GM12878 (cell line): ENCODE data around the gene CD53. TPM values are rescaled to one million over a fixed set of nuclear protein-coding genes. Genes with fewer than 3 reads are reported as not detected.
A peak's percentile ranks its signal among the peaks of the same experiment; 100 is the strongest.

Experiments used
- ATAC-seq: fragments of 200-7000 bp; cut with Tn5 transposase; 3 replicates; pipeline ENCODE4 v1.9.1; 2020; ENCODE audit warnings: mild to moderate bottlenecking, moderate library complexity
- Bru-seq: library from RNA; stranded (reverse); fragments of 400-500 nt; gene quantifications from one replicate; lab custom pipeline; 2021; lab: Mats Ljungman, UMichigan
- BruChase-seq, 2 experiments: library from RNA; stranded (reverse); fragments of 400-500 nt; gene quantifications; one replicate each; lab custom pipeline; 2021; lab: Mats Ljungman, UMichigan
- BruUV-seq: library from RNA; stranded (reverse); fragments of 400-500 nt; replicated peaks from 2 replicates; lab custom pipeline; 2021; lab: Mats Ljungman, UMichigan
- CTCF ChIA-PET: fragments of 300-600 bp; sonication (Branson Sonifier 250); formaldehyde crosslinking; extraction: SDS; loops from one replicate; lab custom pipeline; 2021; ENCODE audit warnings: inconsistent platforms; lab: Yijun Ruan, JAX
- POLR2A ChIA-PET: fragments of 350-600 bp; formaldehyde crosslinking; extraction: SDS; loops from one replicate; lab custom pipeline; 2021; ENCODE audit warnings: inconsistent platforms; lab: Charles Lee
- RAD21 ChIA-PET: fragments of 300-600 bp; sonication (Branson Sonifier 250); formaldehyde crosslinking; loops from one replicate; lab custom pipeline; 2023; ENCODE audit warnings: antibody characterized with exemption; ENCODE audit not compliant: unreplicated experiment; lab: Charles Lee
- SMC1A ChIA-PET: fragments of 300-600 bp; sonication (Branson Sonifier 250); formaldehyde crosslinking; loops from one replicate; lab custom pipeline; 2023; ENCODE audit not compliant: unreplicated experiment, uncharacterized antibody; lab: Charles Lee
- DNase-seq: peaks from one replicate; pipeline ENCODE4 v3.0.0-alpha.2; 2011; ENCODE audit warnings: low read depth, low spot score
- FAIRE-seq: peaks from 3 replicates; lab custom pipeline; 2011; peaks lifted over from hg19 to GRCh38; lab: Jason Lieb, UNC
- H2AFZ ChIP-seq: 2 replicates; pipeline ENCODE4 v1.6.0; 2011; ENCODE audit warnings: low read depth, low read length, control low read depth; ENCODE audit not compliant: control insufficient read depth
- H3K27ac ChIP-seq: 2 replicates; pipeline ENCODE4 v1.5.1; 2011; ENCODE audit warnings: control low read depth; ENCODE audit not compliant: control insufficient read depth, insufficient read depth
- H3K27me3 ChIP-seq, 2 experiments: replicated peaks in 1 of 2; 2 replicates each; pipeline versions ENCODE4 v1.6.0 to v1.6.1; 2011; ENCODE audit warnings: low read length in 1 of 2; ENCODE audit not compliant: control insufficient read depth in 2 of 2, insufficient read depth in 2 of 2
- H3K36me3 ChIP-seq, 2 experiments: 2 replicates each; pipeline ENCODE4 v1.5.1; 2011; ENCODE audit warnings: low read length in 1 of 2; ENCODE audit not compliant: control insufficient read depth in 2 of 2, insufficient read depth in 2 of 2
- H3K4me1 ChIP-seq: 2 replicates; pipeline ENCODE4 v1.6.1; 2011; ENCODE audit warnings: mild to moderate bottlenecking, low read length, moderate library complexity, mixed read lengths; ENCODE audit not compliant: control insufficient read depth, insufficient read depth
- H3K4me2 ChIP-seq: 2 replicates; pipeline ENCODE4 v1.6.0; 2011; ENCODE audit warnings: control low read depth; ENCODE audit not compliant: control insufficient read depth, insufficient read depth
- H3K4me3 ChIP-seq: fragments of 200-600 bp; sonication (generic); 2 replicates; pipeline ENCODE4 v1.5.1; 2016
- H3K79me2 ChIP-seq: 2 replicates; pipeline ENCODE4 v1.6.0; 2011; ENCODE audit warnings: low read length; ENCODE audit not compliant: control insufficient read depth, insufficient read depth
- H3K9ac ChIP-seq: 2 replicates; pipeline ENCODE4 v1.8.0; 2011; ENCODE audit warnings: low read length, control low read depth, mixed read lengths; ENCODE audit not compliant: control insufficient read depth, insufficient read depth
- H3K9me3 ChIP-seq: replicated peaks from 3 replicates; pipeline ENCODE4 v1.5.1; 2011; ENCODE audit warnings: mild to moderate bottlenecking, low read length; ENCODE audit not compliant: control insufficient read depth, insufficient read depth
- H4K20me1 ChIP-seq: 2 replicates; pipeline ENCODE4 v1.6.0; 2011; ENCODE audit not compliant: control insufficient read depth, insufficient read depth
- DPF2 ChIP-seq: fragments of 450-650 bp; IDR thresholded peaks from 2 replicates; pipeline ENCODE4 v1.6.1; 2017; ENCODE audit warnings: mild to moderate bottlenecking
- NBN ChIP-seq: fragments of 450-650 bp; IDR thresholded peaks from 2 replicates; pipeline ENCODE4 v1.6.1; 2016
- NRF1 ChIP-seq: conservative IDR thresholded peaks from 2 replicates; pipeline ENCODE4 v1.6.1; 2011; ENCODE audit warnings: mild to moderate bottlenecking, low read depth, low read length, improper control_type of control experiment
- POU2F2 ChIP-seq: IDR thresholded peaks from 3 replicates; pipeline ENCODE4 v1.6.1; 2011; ENCODE audit warnings: low read depth, mild to moderate bottlenecking, low read length, borderline replicate concordance
- RAD21 ChIP-seq: IDR thresholded peaks from 2 replicates; pipeline ENCODE4 v1.6.1; 2011; ENCODE audit warnings: mild to moderate bottlenecking, low read depth, low read length, moderate library complexity; ENCODE audit not compliant: insufficient read depth
- STAT1 ChIP-seq: fragments of 450-650 bp; conservative IDR thresholded peaks from 2 replicates; pipeline ENCODE4 v1.6.1; 2014; ENCODE audit warnings: antibody characterized with exemption, mild to moderate bottlenecking
- YBX1 ChIP-seq: fragments of 450-650 bp; IDR thresholded peaks from 2 replicates; pipeline ENCODE4 v1.6.1; 2016; ENCODE audit warnings: antibody characterized with exemption
- ZBTB11 ChIP-seq: fragments of 450-650 bp; formaldehyde crosslinking; IDR thresholded peaks from 2 replicates; pipeline ENCODE4 v1.5.0; 2022; ENCODE audit warnings: mild to moderate bottlenecking, missing genetic modification characterization
- ZNF207 ChIP-seq: fragments of 450-650 bp; IDR thresholded peaks from 2 replicates; pipeline ENCODE4 v1.6.1; 2014; ENCODE audit warnings: antibody characterized with exemption, mild to moderate bottlenecking, borderline replicate concordance
- ZNF622 ChIP-seq: fragments of 450-650 bp; IDR thresholded peaks from 2 replicates; pipeline ENCODE4 v1.6.1; 2017; ENCODE audit warnings: mild to moderate bottlenecking, inconsistent platforms
- WGBS: methylation state at CpG from one replicate; pipeline ENCODE4 v1.1.6; 2016; ENCODE audit warnings: low lambda C conversion rate; ENCODE audit not compliant: insufficient replicate concordance, insufficient coverage; ENCODE audit errors: missing lambda C conversion rate; 5-methylcytosine and 5-hydroxymethylcytosine counted together
- in situ Hi-C: fragments of 300-500 bp; cut with MboI; formaldehyde crosslinking; loops from 9 replicates; pipeline ENCODE4 v1.14.3; 2018; ENCODE audit warnings: mixed read lengths
- intact Hi-C: fragments of 100-400 bp; cut with micrococcal nuclease; formaldehyde crosslinking; loops from one replicate; pipeline ENCODE4 v1.14.2; 2022; ENCODE audit not compliant: unreplicated experiment
- long read RNA-seq, 2 experiments: library from polyadenylated mRNA; unstranded; transcript quantifications; one replicate each; pipeline ENCODE4 v2.0.0, GENCODE V29; 2019 to 2020
- polyA minus RNA-seq, 3 experiments: library from RNA; depleted of rRNA, polyadenylated mRNA; stranded (reverse); fragments of >200 nt; gene quantifications; 2 replicates each; pipeline ENCODE4 v1.2.3, GENCODE V29; 2011
- polyA plus RNA-seq, 11 experiments: library from polyadenylated mRNA; depleted of rRNA in 4 of 11; unstranded in 6 of 11; stranded (reverse) in 5 of 11; fragments of >200 nt; fragmentation: Nextera tagmentation in 4 of 11; fragmentation: Illumina TruSeq in 1 of 11; extraction: Ambion mirVana in 4 of 11; extraction: Trizol in 1 of 11; gene quantifications; 1 replicate in 1 of 11; 2 replicates in 10 of 11; pipeline versions ENCODE4 v1.2.1 to v1.2.3, GENCODE V29; 2011 to 2016; ENCODE audit warnings: inconsistent platforms in 2 of 11, missing spikeins in 2 of 11, low read depth in 1 of 11
- total RNA-seq, 4 experiments: library from RNA; depleted of rRNA in 3 of 4; stranded (reverse); fragments of >200 nt in 3 of 4; fragmentation: Illumina TruSeq in 1 of 4; extraction: Trizol in 1 of 4; gene quantifications; 2 replicates each; pipeline versions ENCODE4 v1.2.1 to v1.2.3, GENCODE V29; 2013 to 2021
- TF ChIP-seq, protein P1 (sequence below): fragments of 450-650 bp; IDR thresholded peaks from 2 replicates; pipeline ENCODE4 v1.6.1; 2016; ENCODE audit warnings: mild to moderate bottlenecking

Gene CD53, protein sequence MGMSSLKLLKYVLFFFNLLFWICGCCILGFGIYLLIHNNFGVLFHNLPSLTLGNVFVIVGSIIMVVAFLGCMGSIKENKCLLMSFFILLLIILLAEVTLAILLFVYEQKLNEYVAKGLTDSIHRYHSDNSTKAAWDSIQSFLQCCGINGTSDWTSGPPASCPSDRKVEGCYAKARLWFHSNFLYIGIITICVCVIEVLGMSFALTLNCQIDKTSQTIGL
- total RNA-seq (2013; cell fraction: nucleolus; rRNA removed): 862 and 874 TPM in 2 replicates
- total RNA-seq (2014; rRNA removed) (496 and 596 TPM in 2 replicates), total RNA-seq (2014; rRNA removed; fragmentation: Illumina TruSeq; extraction: Trizol) (486 and 494 TPM in 2 replicates), total RNA-seq (2021) (350 and 358 TPM in 2 replicates), polyA plus RNA-seq (2011; rRNA removed) (1,389 and 1,504 TPM in 2 replicates), polyA plus RNA-seq (2014; fragmentation: Illumina TruSeq; extraction: Trizol) (647 and 743 TPM in 2 replicates), polyA plus RNA-seq (2014; fragmentation: Nextera tagmentation; extraction: Ambion mirVana) (100 to 1,000 TPM; 698 to 917 TPM), polyA plus RNA-seq (2014; rRNA removed) (486 and 579 TPM in 2 replicates), polyA plus RNA-seq (2016; fragmentation: Nextera tagmentation; extraction: Ambion mirVana) (100 to 1,000 TPM; 393 to 399 TPM), polyA minus RNA-seq (2011; rRNA and poly(A)+ RNA removed) (1,122 and 1,341 TPM in 2 replicates), Bru-seq, nascent RNA (percentile 99 among the genes with signal in this experiment), BruChase-seq, experiment 1, labeled RNA remaining after a 6-hour chase (percentile 98 among the genes with signal in this experiment), BruChase-seq, experiment 2, labeled RNA remaining after a 2-hour chase (percentile 98 among the genes with signal in this experiment)
- polyA plus RNA-seq (2011; ENCODE audit: low read depth): 487 TPM
- 1,163 and 1,224 TPM in 2 replicates for polyA plus RNA-seq (2011; cell fraction: cytosol; rRNA removed)
- polyA plus RNA-seq (2011; cell fraction: nucleus; rRNA removed): 767 and 909 TPM in 2 replicates
- 427 and 537 TPM in 2 replicates for polyA plus RNA-seq (2012)
- polyA minus RNA-seq (2011; cell fraction: cytosol; rRNA and poly(A)+ RNA removed): 158 and 198 TPM in 2 replicates
- 173 and 197 TPM in 2 replicates for polyA minus RNA-seq (2011; cell fraction: nucleus; rRNA and poly(A)+ RNA removed)
- long read RNA-seq, experiment 1, transcript CD53-206 (9 exons, 1,569 nt): minor isoform, 26 of 260 reads
- long read RNA-seq, experiment 1, transcript CD53-201 (8 exons, 1,505 nt): major isoform, 199 of 260 reads
- long read RNA-seq, experiment 1, partial matches to known transcripts: 14 of 260 reads
- long read RNA-seq, experiment 1, other reads (novel, unspliced or antisense): 20 of 260 reads
- long read RNA-seq, experiment 2, transcript CD53-206 (9 exons, 1,569 nt): minor isoform, 154 of 2,247 reads
- long read RNA-seq, experiment 2, transcript CD53-201 (8 exons, 1,505 nt): major isoform, 1,857 of 2,247 reads
- long read RNA-seq, experiment 2, partial matches to known transcripts: 99 of 2,247 reads
- long read RNA-seq, experiment 2, other reads (novel, unspliced or antisense): 134 of 2,247 reads

- BruUV-seq: TSS peak; percentile 73
- RAD21 ChIA-PET: interaction anchor here (0.5 to 4.3 kb wide), 14 partner anchors 13 to 737 kb away, joined by 3 to 28 read pairs (median 3); no protein-coding TSS in a partner anchor
- ATAC-seq (peak; percentile 65), DNase-seq (peak; percentile 78), FAIRE-seq (peak; percentile 61)
- SMC1A ChIA-PET: interaction anchor here (0.7 to 3.5 kb wide), 14 partner anchors 11 to 348 kb away, joined by 3 to 27 read pairs (median 3); partner anchors contain the start of gene LRIF1
- peaks cover 0 to 16% of the 10 kb centered on the region in 2 experiments; a peak in 2 of 4 replicates for H3K36me3 ChIP-seq
- CTCF ChIA-PET: interaction anchor here (1.1 to 2.6 kb wide), 7 partner anchors 12 to 348 kb away, joined by 3 to 9 read pairs (median 3); no protein-coding TSS in a partner anchor
- WGBS: 2% methylated on average over 11 of the region's 11 CpGs
- H4K20me1 ChIP-seq: no peaks in the 10 kb centered on the region
- H3K9me3 ChIP-seq: no peaks in the 10 kb centered on the region; the same call in 1 of the 3 replicates
- H3K4me1 ChIP-seq: peaks cover 6% of the 10 kb centered on the region; the same call in 1 of the 2 replicates
- no peak within 1 kb of the TSS; the same call in 1 of the 2 replicates for H2AFZ ChIP-seq
- peak within 1 kb of the TSS; percentile 89 for H3K9ac ChIP-seq
- H3K4me3 ChIP-seq: peak within 1 kb of the TSS; percentile 88
- H3K79me2 ChIP-seq: peaks cover 79% of the 10 kb centered on the region
- no peaks in the 10 kb centered on the region for H3K27me3 ChIP-seq
- in situ Hi-C loops: no loop called here
- intact Hi-C loops: loop anchor here (5.0 to 10.0 kb wide), 5 partner anchors 86 to 344 kb away; partner anchors contain the start of genes CEPT1, DENND2D and DRAM2
- peak within 1 kb of the TSS; percentile 77 for H3K4me2 ChIP-seq
- H3K27ac ChIP-seq: peak within 1 kb of the TSS; percentile 98
- POLR2A ChIA-PET: interaction anchor here (0.9 to 2.1 kb wide), 12 partner anchors 12 to 350 kb away, joined by 3 to 7 read pairs (median 4); partner anchors contain the start of genes CEPT1, DRAM2 and LRIF1
- 0 out of 2 replicates have a peak, but pooled peaks have one; percentile 43 for TF ChIP-seq STAT1
- TF ChIP-seq NRF1: no peak
- no peak for TF ChIP-seq YBX1
- no peak for TF ChIP-seq RAD21
- TF ChIP-seq ZBTB11 (CRISPR knock-in tag): no peak
- TF ChIP-seq ZNF622: no peak
- TF ChIP-seq NBN: peak; percentile 47; the same call in 1 of the 2 replicates
- TF ChIP-seq, protein P1, sequence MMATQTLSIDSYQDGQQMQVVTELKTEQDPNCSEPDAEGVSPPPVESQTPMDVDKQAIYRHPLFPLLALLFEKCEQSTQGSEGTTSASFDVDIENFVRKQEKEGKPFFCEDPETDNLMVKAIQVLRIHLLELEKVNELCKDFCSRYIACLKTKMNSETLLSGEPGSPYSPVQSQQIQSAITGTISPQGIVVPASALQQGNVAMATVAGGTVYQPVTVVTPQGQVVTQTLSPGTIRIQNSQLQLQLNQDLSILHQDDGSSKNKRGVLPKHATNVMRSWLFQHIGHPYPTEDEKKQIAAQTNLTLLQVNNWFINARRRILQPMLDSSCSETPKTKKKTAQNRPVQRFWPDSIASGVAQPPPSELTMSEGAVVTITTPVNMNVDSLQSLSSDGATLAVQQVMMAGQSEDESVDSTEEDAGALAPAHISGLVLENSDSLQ: no peak
- TF ChIP-seq DPF2: no peak
- peak; percentile 53; the same call in 1 of the 3 replicates for TF ChIP-seq POU2F2
- TF ChIP-seq ZNF207: peak; percentile 38; the same call in 1 of the 2 replicates
These were observed at the start of gene CD53 for GRCh38 chr1:110872745-110873720. Gene CD53, plus strand, starts transcription at chr1:110873148. Its CDS starts 18,261 bp downstream, at chr1:110891409.
